Adrenal gland (tissue), 12 donors: ENCODE measurements around the gene LCK. TPM values are rescaled to one million over a fixed set of nuclear protein-coding genes. Genes with fewer than 3 reads are reported as not detected.
"Not testable (repeated sequence)": the region's sequence is repeated elsewhere in the genome, so short reads cannot be mapped to it uniquely, and the experiment has no call there.

ENCODE experiments used
- DNase-seq, 7 donors: peaks; one replicate each; pipeline ENCODE4 v3.0.0-alpha.2; 2019 to 2020
- H3K27ac ChIP-seq, 5 donors: fragments of 200-600 bp; sonication (generic) in 4 of 5; 1 replicate in 3 of 5; 2 replicates in 2 of 5; pipeline versions ENCODE4 v1.5.1 to v1.8.0; 2016 to 2020; ENCODE audit warnings: mild to moderate bottlenecking in 1 of 5
- H3K27me3 ChIP-seq: fragments of 200-600 bp; 2 replicates; pipeline ENCODE4 v1.8.0; 2021
- H3K36me3 ChIP-seq, 2 donors: fragments of 200-600 bp; replicated peaks in 1 of 2; 1 replicate in 1 of 2; 2 replicates in 1 of 2; pipeline versions ENCODE4 v1.5.1 to v1.8.0; 2018 to 2022
- H3K4me1 ChIP-seq, 2 donors: fragments of 200-600 bp; replicated peaks in 1 of 2; 1 replicate in 1 of 2; 2 replicates in 1 of 2; pipeline versions ENCODE4 v1.5.1 to v1.8.0; 2018 to 2021
- H3K4me3 ChIP-seq, 4 donors: fragments of 200-600 bp; sonication (generic) in 3 of 4; one replicate each; pipeline ENCODE4 v1.5.1; 2016 to 2018
- H3K9me3 ChIP-seq, 3 donors: fragments of 200-600 bp; sonication (generic) in 1 of 3; replicated peaks in 1 of 3; 1 replicate in 2 of 3; 2 replicates in 1 of 3; pipeline versions ENCODE4 v1.5.1 to v1.8.0; 2016 to 2021
- POLR2A ChIP-seq, 2 donors: fragments of 450-650 bp; IDR thresholded peaks; one replicate each; pipeline ENCODE4 v1.6.1; 2017; ENCODE audit warnings: antibody characterized with exemption in 2 of 2, mild to moderate bottlenecking in 2 of 2, moderate library complexity in 1 of 2
- WGBS, 4 donors: extraction: QIAGEN DNeasy Blood & Tissue Kit in 2 of 4; methylation state at CpG; one replicate each; pipeline versions ENCODE4 v1.1.5 to v1.1.7; 2013 to 2017; 5-methylcytosine and 5-hydroxymethylcytosine counted together
- intact Hi-C, 2 donors: fragments of 100-400 bp; cut with DNase I; formaldehyde crosslinking; loops; one replicate each; pipeline versions ENCODE4 v1.14.1 to v1.15.0; 2022 to 2023
- polyA plus RNA-seq, 3 donors: library from polyadenylated mRNA; stranded (reverse); fragments of 200-250 nt in 2 of 3; fragments of 350-450 nt in 1 of 3; fragmentation: Illumina TruSeq in 1 of 3; extraction: RNeasy Lipid Tissue Mini Kit (QIAGEN cat#74804) in 1 of 3; gene quantifications; one replicate each; pipeline ENCODE4 v1.2.3, GENCODE V29; 2013 to 2014
- total RNA-seq, 9 donors: library from RNA; depleted of rRNA in 4 of 9; stranded (reverse); fragments of >200 nt in 4 of 9; fragments of 120-200 nt in 1 of 9; fragmentation: NEBNext Ultra II Directional in 1 of 9; extraction: Animal tissue kit (Norgen Biotek cat#: 25700) in 1 of 9; gene quantifications; one replicate each; pipeline versions ENCODE4 v1.1.0 to v1.2.4, GENCODE V29; 2013 to 2023
- TF ChIP-seq, protein P1 (sequence below), 6 experiments: fragments of 450-650 bp in 4 of 6; fragments of 200-600 bp in 2 of 6; sonication (generic) in 1 of 6; IDR thresholded peaks; 1 replicate in 5 of 6; 2 replicates in 1 of 6; pipeline versions ENCODE4 v1.5.1 to v1.8.0; 2016 to 2021; ENCODE audit warnings: antibody characterized with exemption in 6 of 6, mild to moderate bottlenecking in 2 of 6, moderate library complexity in 1 of 6
- donor health status: healthy with polysubstance abuse.
- donor health status: Bipolar disorder and iron deficiency.
- donor health status: DM: yes; HTN: yes; CAD: no.
- donor health status: DM: no; HTN: no; CAD: no.
- donor health status: DM: no; HTN: no; CAD: no.
- donor health status: DM: yes; HTN: yes; CAD: no.

The LCK gene
- total and polyA plus RNA-seq, 12 donors: 0.30 to 2.9 (median 1.8) TPM

DNA sequence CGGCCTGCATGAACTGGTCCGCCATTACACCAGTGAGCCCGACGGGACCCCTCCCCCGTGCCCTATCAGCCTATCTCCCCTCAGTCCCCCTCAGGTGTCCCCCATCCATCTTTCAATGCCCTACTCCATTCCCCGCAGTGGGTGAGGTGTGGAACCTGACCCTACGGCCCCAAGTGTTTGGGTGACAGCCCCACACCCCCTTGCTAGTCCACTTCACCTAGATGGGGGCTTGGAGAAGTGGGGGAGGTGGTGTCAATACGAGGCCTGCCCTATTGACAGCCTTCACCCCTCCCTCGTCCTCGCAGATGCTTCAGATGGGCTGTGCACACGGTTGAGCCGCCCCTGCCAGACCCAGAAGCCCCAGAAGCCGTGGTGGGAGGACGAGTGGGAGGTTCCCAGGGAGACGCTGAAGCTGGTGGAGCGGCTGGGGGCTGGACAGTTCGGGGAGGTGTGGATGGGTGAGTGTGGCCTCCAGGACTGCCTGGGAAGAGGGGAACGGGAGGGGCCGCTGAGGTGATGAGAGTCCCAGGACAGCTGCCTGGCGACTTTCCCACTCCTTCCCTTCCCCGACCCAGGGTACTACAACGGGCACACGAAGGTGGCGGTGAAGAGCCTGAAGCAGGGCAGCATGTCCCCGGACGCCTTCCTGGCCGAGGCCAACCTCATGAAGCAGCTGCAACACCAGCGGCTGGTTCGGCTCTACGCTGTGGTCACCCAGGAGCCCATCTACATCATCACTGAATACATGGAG, 25.1 kb downstream of the LCK start:
- 74 to 85% (median 85%) methylated on average over 18 to 30 of the region's 30 CpGs for WGBS, 4 donors
- no peaks in the 10 kb centered on the region for H3K4me1 ChIP-seq
- TF ChIP-seq POLR2A (IDR thresholded peaks at IDR 0.05): no peak
- TF ChIP-seq, protein P1, sequence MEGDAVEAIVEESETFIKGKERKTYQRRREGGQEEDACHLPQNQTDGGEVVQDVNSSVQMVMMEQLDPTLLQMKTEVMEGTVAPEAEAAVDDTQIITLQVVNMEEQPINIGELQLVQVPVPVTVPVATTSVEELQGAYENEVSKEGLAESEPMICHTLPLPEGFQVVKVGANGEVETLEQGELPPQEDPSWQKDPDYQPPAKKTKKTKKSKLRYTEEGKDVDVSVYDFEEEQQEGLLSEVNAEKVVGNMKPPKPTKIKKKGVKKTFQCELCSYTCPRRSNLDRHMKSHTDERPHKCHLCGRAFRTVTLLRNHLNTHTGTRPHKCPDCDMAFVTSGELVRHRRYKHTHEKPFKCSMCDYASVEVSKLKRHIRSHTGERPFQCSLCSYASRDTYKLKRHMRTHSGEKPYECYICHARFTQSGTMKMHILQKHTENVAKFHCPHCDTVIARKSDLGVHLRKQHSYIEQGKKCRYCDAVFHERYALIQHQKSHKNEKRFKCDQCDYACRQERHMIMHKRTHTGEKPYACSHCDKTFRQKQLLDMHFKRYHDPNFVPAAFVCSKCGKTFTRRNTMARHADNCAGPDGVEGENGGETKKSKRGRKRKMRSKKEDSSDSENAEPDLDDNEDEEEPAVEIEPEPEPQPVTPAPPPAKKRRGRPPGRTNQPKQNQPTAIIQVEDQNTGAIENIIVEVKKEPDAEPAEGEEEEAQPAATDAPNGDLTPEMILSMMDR (IDR thresholded peaks at IDR 0.05): no peak
- no peaks in the 10 kb centered on the region for H3K36me3 ChIP-seq
- no peaks in the 10 kb centered on the region for H3K9me3 ChIP-seq
- no peak overlapping the region for H3K4me3 ChIP-seq
- DNase-seq: no peak
- no peak overlapping the region for H3K27ac ChIP-seq
- intact Hi-C loops: no loop called here
- peaks cover 3% of the 10 kb centered on the region for H3K27me3 ChIP-seq

DNA sequence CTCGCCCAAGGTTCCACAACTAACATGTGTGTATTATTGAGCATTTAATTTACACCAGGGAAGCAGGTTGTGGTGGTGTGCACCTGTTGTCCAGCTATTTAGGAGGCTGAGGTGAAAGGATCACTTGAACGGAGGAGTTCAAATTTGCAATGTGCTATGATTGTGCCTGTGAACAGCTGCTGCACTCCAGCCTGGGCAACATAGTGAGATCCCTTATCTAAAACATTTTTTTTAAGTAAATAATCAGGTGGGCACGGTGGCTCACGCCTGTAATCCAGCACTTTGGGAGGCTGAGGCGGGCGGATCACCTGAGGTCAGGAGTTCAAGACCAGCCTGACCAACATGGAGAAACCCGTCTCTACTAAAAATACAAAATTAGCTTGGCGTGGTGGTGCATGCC, 33.7 kb downstream of the LCK start:
- WGBS, 4 donors: 90 to 95% (median 91%) methylated on average over 8 of the region's 8 CpGs
- H3K9me3 ChIP-seq, H3K36me3 ChIP-seq, H3K27ac ChIP-seq, H3K4me3 ChIP-seq, H3K27me3 ChIP-seq, H3K4me1 ChIP-seq, intact Hi-C loops, DNase-seq: not testable (repeated sequence)

DNA sequence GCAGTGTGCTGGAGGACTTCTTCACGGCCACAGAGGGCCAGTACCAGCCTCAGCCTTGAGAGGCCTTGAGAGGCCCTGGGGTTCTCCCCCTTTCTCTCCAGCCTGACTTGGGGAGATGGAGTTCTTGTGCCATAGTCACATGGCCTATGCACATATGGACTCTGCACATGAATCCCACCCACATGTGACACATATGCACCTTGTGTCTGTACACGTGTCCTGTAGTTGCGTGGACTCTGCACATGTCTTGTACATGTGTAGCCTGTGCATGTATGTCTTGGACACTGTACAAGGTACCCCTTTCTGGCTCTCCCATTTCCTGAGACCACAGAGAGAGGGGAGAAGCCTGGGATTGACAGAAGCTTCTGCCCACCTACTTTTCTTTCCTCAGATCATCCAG, 34.6 kb downstream of the LCK start:
- intact Hi-C loops: no loop called here
- Histone ChIP-seq H3K4me1 (no peaks in the 10 kb centered on the region), H3K27me3 (no peaks in the 10 kb centered on the region), H3K9me3 (no peaks in the 10 kb centered on the region), H3K4me3 (no peak overlapping the region), H3K36me3 (no peaks in the 10 kb centered on the region), H3K27ac (no peak overlapping the region)
- TF ChIP-seq, protein P1 (IDR thresholded peaks at IDR 0.05): no peak
- TF ChIP-seq POLR2A (IDR thresholded peaks at IDR 0.05): no peak
- WGBS, 4 donors: 95 to 99% (median 95%) methylated on average over 2 to 3 of the region's 3 CpGs; no CpG with 5 or more reads in 1 of the 4 donors
- DNase-seq: no peak

DNA sequence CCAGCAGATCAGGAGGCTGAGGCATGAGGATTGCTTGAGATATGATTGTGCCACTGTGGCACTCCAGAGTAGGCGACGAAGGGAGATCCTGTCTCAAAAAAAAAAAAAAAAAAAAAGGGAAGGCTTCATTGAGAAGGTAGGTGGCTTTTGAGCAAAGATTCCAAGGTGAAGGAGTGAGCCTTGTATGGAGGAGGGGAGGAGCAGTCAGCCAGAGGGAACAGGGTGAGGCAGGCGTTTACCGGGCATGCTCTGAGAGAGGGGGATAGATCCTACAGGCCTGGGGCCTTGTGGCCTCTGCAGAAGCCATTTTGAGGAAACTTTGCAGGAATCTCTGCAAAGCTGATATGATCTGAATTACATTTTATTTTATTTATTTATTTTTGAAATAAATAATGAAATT, 35.7 kb downstream of the LCK start:
- no peak overlapping the region for H3K27ac ChIP-seq
- no peaks in the 10 kb centered on the region for H3K9me3 ChIP-seq
- no peaks in the 10 kb centered on the region for H3K4me1 ChIP-seq
- no peak overlapping the region for H3K4me3 ChIP-seq
- intact Hi-C loops: no loop called here
- DNase-seq: no peak
- H3K27me3 ChIP-seq: no peaks in the 10 kb centered on the region
- TF ChIP-seq, protein P1 (IDR thresholded peaks at IDR 0.05): no peak
- no peaks in the 10 kb centered on the region for H3K36me3 ChIP-seq
- WGBS, 4 donors: 94 to 98% (median 96%) methylated on average over 4 of the region's 4 CpGs

DNA sequence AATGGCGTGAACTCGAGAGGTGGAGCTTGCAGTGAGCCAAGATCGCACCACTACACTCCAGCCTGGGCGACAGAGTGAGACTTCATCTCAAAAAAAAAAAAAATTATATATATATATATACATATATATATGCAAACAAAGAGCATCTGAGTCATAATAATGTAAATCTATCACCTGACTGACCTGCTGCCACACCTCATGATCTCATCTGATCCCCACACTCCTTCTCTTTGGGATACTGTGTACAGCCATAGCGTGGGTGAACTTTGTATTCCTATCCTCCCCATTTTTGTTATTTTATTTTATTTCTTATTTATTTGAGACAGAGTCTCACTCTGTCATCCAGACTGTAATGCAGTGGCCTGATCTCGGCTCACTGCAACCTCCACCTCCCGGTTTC, 38.2 kb downstream of the LCK start:
- Histone ChIP-seq H3K4me1 (peaks cover 0 to 10% of the 10 kb centered on the region in 2 donors), H3K36me3 (no peaks in the 10 kb centered on the region), H3K9me3 (no peaks in the 10 kb centered on the region), H3K27ac (no peak overlapping the region), H3K4me3 (no peak overlapping the region), H3K27me3 (no peaks in the 10 kb centered on the region)
- TF ChIP-seq POLR2A (IDR thresholded peaks at IDR 0.05): no peak
- TF ChIP-seq, protein P1 (IDR thresholded peaks at IDR 0.05): no peak
- intact Hi-C loops: no loop called here
- no peak for DNase-seq
- 91 to 99% (median 96%) methylated on average over 7 of the region's 7 CpGs for WGBS, 4 donors
